Cardiac muscle cell (in vitro differentiated cells and primary cell): ENCODE results near the gene TTC17. TPM values are rescaled to one million over a fixed set of nuclear protein-coding genes. Genes with fewer than 3 reads are reported as not detected.

Source experiments
- DNase-seq, 2 donors: peaks; one replicate each; pipeline versions ENCODE4 v3.0.0 to v3.0.0-alpha.2; 2010 to 2017; ENCODE audit warnings: low read depth in 1 of 2, low spot score in 1 of 2
- H3K27ac ChIP-seq: fragments of 200-600 bp; sonication (generic); 2 replicates; pipeline ENCODE4 v1.5.1; 2016
- H3K27me3 ChIP-seq: fragments of 200-600 bp; sonication (generic); 2 replicates; pipeline ENCODE4 v1.6.0; 2016; ENCODE audit warnings: control low read depth
- H3K36me3 ChIP-seq: fragments of 200-600 bp; sonication (generic); 2 replicates; pipeline ENCODE4 v1.5.1; 2016; ENCODE audit warnings: control low read depth
- H3K4me1 ChIP-seq: fragments of 200-600 bp; sonication (generic); 2 replicates; pipeline ENCODE4 v1.8.1; 2017; ENCODE audit warnings: low read depth, mild to moderate bottlenecking, mixed run types
- H3K4me3 ChIP-seq: fragments of 200-600 bp; sonication (generic); 2 replicates; pipeline ENCODE4 v1.5.1; 2016; ENCODE audit warnings: mild to moderate bottlenecking
- H3K9me3 ChIP-seq: fragments of 200-600 bp; sonication (generic); 2 replicates; pipeline ENCODE4 v1.5.1; 2017; ENCODE audit warnings: low read depth, mild to moderate bottlenecking, control low read depth
- polyA plus RNA-seq: library from polyadenylated mRNA; unstranded; fragments of >200 nt; fragmentation: Nextera tagmentation; extraction: Ambion mirVana; gene quantifications from 2 replicates; pipeline ENCODE4 v1.2.1, GENCODE V29; 2016
- total RNA-seq: library from RNA; depleted of rRNA; stranded (reverse); fragments of >200 nt; gene quantifications from 2 replicates; pipeline ENCODE4 v1.2.3, GENCODE V29; 2016
- TF ChIP-seq, protein P1 (sequence below): IDR thresholded peaks from 2 replicates; pipeline ENCODE4 v1.5.1; 2012; ENCODE audit warnings: low read depth, mild to moderate bottlenecking, low read length

Gene TTC17
- total and polyA plus RNA-seq, 2 experiments from 2014 or later, result 31.7 to 103 TPM

DNA sequence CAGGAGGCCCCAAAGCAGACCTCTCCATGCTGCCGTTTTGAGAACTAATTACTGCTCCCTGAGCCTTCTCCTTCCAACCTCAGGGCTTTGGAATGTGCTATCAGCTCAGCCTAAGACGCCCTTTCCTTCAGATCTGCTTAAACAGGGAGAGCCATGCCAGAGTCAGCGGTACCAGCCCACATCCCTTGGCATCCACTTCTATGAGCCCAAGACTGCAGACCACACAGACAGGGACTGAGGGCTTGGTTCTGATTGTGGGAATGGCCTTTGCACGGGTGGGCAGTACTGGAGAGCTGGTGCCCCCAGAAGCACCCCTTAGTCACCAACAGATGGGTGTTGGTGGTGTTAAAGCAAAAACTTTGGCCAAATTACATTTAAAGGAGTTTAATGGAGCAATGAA is 146.5 kb downstream of the TTC17 start:
- Histone ChIP-seq H3K27me3 (no peaks in the 10 kb centered on the region), H3K27ac (no peak overlapping the region), H3K4me1 (no peaks in the 10 kb centered on the region), H3K36me3 (no peaks in the 10 kb centered on the region), H3K9me3 (no peaks in the 10 kb centered on the region), H3K4me3 (no peak overlapping the region)
- no peak for DNase-seq
- TF ChIP-seq, protein P1, sequence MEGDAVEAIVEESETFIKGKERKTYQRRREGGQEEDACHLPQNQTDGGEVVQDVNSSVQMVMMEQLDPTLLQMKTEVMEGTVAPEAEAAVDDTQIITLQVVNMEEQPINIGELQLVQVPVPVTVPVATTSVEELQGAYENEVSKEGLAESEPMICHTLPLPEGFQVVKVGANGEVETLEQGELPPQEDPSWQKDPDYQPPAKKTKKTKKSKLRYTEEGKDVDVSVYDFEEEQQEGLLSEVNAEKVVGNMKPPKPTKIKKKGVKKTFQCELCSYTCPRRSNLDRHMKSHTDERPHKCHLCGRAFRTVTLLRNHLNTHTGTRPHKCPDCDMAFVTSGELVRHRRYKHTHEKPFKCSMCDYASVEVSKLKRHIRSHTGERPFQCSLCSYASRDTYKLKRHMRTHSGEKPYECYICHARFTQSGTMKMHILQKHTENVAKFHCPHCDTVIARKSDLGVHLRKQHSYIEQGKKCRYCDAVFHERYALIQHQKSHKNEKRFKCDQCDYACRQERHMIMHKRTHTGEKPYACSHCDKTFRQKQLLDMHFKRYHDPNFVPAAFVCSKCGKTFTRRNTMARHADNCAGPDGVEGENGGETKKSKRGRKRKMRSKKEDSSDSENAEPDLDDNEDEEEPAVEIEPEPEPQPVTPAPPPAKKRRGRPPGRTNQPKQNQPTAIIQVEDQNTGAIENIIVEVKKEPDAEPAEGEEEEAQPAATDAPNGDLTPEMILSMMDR, result no peak

DNA sequence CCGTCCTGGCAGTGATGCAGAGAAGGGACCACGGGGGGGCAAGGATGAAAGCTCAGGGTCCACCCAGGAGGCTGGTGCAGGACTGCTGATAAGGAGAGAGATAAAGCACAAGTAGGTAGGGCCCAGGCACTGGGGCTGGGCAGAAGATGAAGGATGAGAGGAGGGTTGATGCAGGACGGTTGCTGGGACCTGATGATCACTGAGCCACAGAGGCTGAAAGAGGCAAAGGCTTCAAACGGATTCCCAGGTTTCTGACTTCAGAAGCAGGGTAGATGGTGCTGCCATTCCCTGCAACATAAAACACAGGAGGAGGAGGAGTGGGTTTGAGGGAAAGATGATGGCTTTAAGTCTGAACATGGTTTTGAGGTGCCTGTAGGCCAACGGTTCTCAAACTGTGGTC is 148.5 kb downstream of the TTC17 start:
- no peak for DNase-seq
- Histone ChIP-seq H3K4me3 (no peak overlapping the region), H3K9me3 (no peaks in the 10 kb centered on the region), H3K27ac (no peak overlapping the region), H3K36me3 (no peaks in the 10 kb centered on the region), H3K4me1 (no peaks in the 10 kb centered on the region), H3K27me3 (no peaks in the 10 kb centered on the region)
- TF ChIP-seq, protein P1, result no peak

DNA sequence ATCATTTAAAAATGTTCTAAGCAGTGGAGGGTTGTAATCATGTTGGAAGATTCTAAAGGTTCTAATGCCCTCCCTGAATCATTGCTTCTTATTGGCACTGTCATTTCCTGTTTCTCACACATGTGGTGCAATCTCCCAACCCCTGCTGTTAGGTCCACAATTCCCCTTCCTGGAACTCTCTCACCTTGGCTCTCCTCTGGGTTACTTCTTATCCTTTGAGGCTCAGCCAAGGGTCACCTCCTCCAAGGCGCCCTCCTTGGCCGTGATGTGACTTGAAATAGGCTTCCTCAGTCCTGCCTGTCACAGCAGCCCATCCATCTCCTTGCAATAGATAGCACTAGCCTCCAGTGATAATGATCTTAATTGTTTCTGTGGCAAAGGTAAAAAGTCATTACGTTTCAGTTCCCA is 149.8 kb downstream of the TTC17 start:
- H3K36me3 ChIP-seq, result no peaks in the 10 kb centered on the region
- no peaks in the 10 kb centered on the region for H3K27me3 ChIP-seq
- no peaks in the 10 kb centered on the region for H3K4me1 ChIP-seq
- H3K27ac ChIP-seq, result no peak overlapping the region
- no peak overlapping the region for H3K4me3 ChIP-seq
- H3K9me3 ChIP-seq, result no peaks in the 10 kb centered on the region
- peak in 1 of 2 donors; percentile 52 for DNase-seq
- TF ChIP-seq, protein P1, result no peak

DNA sequence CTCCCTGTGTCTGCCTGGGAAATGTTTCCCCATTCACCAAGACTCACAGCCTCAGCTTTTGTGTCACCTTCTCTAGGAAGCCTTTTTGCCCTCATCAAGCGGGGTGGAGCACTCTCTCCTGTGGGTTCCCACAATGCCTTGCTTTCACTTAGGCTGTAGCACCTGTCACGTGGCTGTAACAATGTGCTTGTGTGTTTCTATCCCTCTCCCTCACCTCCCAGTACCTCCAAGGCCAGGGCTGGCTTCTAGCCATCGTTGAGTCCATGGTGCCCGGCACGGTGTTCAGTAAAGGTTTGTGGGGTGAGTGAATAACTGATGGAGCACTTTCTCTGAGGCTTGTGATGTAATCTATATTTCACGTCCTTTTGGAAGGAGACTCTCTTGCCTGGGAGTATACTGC is 153.2 kb downstream of the TTC17 start:
- TF ChIP-seq, protein P1, result no peak
- no peaks in the 10 kb centered on the region for H3K4me1 ChIP-seq
- H3K9me3 ChIP-seq, result no peaks in the 10 kb centered on the region
- no peak overlapping the region for H3K4me3 ChIP-seq
- no peaks in the 10 kb centered on the region for H3K36me3 ChIP-seq
- no peak for DNase-seq
- no peaks in the 10 kb centered on the region for H3K27me3 ChIP-seq
- H3K27ac ChIP-seq, result no peak overlapping the region

DNA sequence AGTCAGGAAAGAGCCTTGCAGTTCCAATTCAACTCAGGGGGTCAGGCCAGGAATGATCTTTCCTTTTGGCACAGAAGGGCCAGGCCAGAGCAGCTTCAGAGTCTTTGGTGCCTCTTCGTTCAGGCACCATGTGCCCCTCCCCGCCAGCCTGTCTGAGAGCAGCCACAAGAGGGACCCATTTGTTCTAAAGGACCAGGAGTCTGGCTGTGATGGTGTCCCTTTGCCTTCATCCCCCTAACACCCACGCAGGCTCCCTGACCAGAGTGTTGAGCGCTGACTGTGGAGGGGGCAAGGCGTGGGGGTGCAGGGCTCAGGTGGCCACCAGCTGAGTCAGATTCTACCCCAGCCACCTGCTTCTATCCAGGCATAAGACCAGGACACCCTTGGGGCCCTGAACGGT is 156.4 kb downstream of the TTC17 start:
- no peaks in the 10 kb centered on the region for H3K27me3 ChIP-seq
- no peak overlapping the region for H3K4me3 ChIP-seq
- H3K36me3 ChIP-seq, result no peaks in the 10 kb centered on the region
- H3K9me3 ChIP-seq, result no peaks in the 10 kb centered on the region
- H3K4me1 ChIP-seq, result no peaks in the 10 kb centered on the region
- peak; percentile 7 to 46 for DNase-seq
- H3K27ac ChIP-seq, result no peak overlapping the region
- TF ChIP-seq, protein P1, result peak; percentile 21
